ENCODE measurements around the gene TOMM20. TPM values are rescaled to one million over a fixed set of nuclear protein-coding genes. Genes with fewer than 3 reads are reported as not detected.

TOMM20 gene
- total and polyA plus RNA-seq, 2 donors (not counting 1 experiment from before 2014, with no cell fraction given): 25.0 to 77.3 TPM

DNA sequence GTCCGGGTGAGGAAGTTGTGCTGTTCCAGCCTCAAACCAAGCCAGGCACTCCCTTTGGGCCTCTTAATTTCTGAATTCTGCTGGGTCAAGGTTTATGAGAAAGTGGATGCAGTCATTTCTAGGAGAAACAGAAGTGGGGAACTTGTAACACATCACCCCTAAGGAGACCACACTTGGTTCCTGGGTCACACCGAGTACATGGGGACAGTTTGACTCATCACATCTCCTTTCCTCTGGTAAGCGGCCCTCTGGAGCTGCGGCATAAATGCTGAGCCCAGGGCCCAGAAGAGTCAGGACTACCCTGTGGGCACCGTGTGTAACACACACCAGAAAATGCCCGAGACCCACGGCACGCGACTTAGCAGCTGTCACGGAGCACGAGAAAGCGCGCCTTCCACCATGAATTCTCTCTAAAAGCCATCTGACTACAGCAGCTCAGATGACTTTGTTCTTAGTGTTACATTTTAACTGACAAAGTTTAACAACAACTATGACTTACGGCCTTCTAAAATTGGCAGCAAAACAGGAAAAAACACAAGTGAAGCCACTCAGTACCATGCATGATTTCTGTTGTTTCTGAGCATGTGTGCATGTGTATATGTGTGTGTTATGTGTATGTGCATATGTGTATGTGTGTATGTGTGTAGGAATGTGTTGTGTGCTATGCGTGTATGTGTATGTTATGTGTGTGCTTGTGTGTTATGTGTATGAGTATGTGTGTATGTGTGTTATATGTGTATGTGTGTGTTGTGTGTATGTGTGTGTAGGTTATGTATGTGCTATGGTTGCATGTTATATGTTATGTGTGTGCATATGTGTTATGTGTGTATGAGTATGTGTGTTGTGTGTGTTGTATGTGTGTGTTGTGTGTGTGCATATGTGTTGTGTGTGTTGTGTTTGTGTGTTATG, 50.8 kb downstream of the TOMM20 start:
- H3K27me3 Mint-ChIP-seq: no peaks in the 10 kb centered on the region
- H3K79me2 ChIP-seq (ENCODE audit: control insufficient read depth, insufficient read depth, low read length): no peaks in the 10 kb centered on the region
- DNase-seq: peak; percentile 35
- H3K4me2 ChIP-seq (replicated peaks; ENCODE audit: low read depth, low read length, poor library complexity, severe bottlenecking): no peak overlapping the region
- H2AFZ ChIP-seq (ENCODE audit: insufficient read depth, low read depth, low read length, poor library complexity, severe bottlenecking): no peak overlapping the region
- no peaks in the 10 kb centered on the region for H3K9me3 Mint-ChIP-seq (ENCODE audit: insufficient read depth)
- no peak overlapping the region for H3K27ac ChIP-seq (ENCODE audit: low read length in 2 of 2)
- TF ChIP-seq, protein P1, sequence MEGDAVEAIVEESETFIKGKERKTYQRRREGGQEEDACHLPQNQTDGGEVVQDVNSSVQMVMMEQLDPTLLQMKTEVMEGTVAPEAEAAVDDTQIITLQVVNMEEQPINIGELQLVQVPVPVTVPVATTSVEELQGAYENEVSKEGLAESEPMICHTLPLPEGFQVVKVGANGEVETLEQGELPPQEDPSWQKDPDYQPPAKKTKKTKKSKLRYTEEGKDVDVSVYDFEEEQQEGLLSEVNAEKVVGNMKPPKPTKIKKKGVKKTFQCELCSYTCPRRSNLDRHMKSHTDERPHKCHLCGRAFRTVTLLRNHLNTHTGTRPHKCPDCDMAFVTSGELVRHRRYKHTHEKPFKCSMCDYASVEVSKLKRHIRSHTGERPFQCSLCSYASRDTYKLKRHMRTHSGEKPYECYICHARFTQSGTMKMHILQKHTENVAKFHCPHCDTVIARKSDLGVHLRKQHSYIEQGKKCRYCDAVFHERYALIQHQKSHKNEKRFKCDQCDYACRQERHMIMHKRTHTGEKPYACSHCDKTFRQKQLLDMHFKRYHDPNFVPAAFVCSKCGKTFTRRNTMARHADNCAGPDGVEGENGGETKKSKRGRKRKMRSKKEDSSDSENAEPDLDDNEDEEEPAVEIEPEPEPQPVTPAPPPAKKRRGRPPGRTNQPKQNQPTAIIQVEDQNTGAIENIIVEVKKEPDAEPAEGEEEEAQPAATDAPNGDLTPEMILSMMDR (IDR thresholded peaks at IDR 0.05): no peak
- no peak for TF ChIP-seq EZH2 (IDR thresholded peaks at IDR 0.05; ENCODE audit: borderline replicate concordance, insufficient read depth, low read depth, low read length, poor library complexity, severe bottlenecking)
- no peaks in the 10 kb centered on the region for H4K20me1 ChIP-seq (ENCODE audit: control insufficient read depth, insufficient read depth, low read length, poor library complexity, severe bottlenecking)
- H3K9me3 ChIP-seq (ENCODE audit: control extremely low read depth in 1 of 3, control insufficient read depth in 2 of 3, insufficient read depth in 1 of 3, low read length in 2 of 3): no peaks in the 10 kb centered on the region
- no peak overlapping the region for H3K9ac ChIP-seq (ENCODE audit: low read length)
- H3K4me1 Mint-ChIP-seq: peaks cover 33% of the 10 kb centered on the region
- H3K36me3 ChIP-seq (replicated peaks in 1 of 2; ENCODE audit: control extremely low read depth in 1 of 2, control insufficient read depth in 1 of 2, extremely low read depth in 1 of 2, insufficient read depth in 2 of 2, low read length in 1 of 2): no peaks in the 10 kb centered on the region
- ATAC-seq (ENCODE audit: low read depth): no peak
- H3K4me1 ChIP-seq (ENCODE audit: control insufficient read depth in 2 of 2, insufficient read depth in 2 of 2, low read length in 2 of 2): peaks cover 17 to 32% of the 10 kb centered on the region in 2 donors
- H3K4me3 Mint-ChIP-seq: no peak overlapping the region
- H3K4me3 ChIP-seq (ENCODE audit: control extremely low read depth in 1 of 5, extremely low read depth in 1 of 5, insufficient read depth in 1 of 5, low read depth in 2 of 5, low read length in 4 of 5): no peak overlapping the region
- 73% methylated on average over 14 of the region's 15 CpGs for WGBS (ENCODE audit: insufficient coverage)
- intact Hi-C loops (cut with micrococcal nuclease): loop anchor here (5.0 kb wide), 1 partner anchor 116 kb away; no protein-coding TSS in a partner anchor
- ChIA-PET POLR2A (interaction anchor here (1.0 kb wide), 1 partner anchor 478 kb away, joined by 4 read pairs; no protein-coding TSS in a partner anchor), CTCF (interaction anchor here (0.6 to 2.4 kb wide), 4 partner anchors 14 to 578 kb away, joined by 3 to 10 read pairs (median 3); no protein-coding TSS in a partner anchor)
- no peaks in the 10 kb centered on the region for H3K27me3 ChIP-seq (replicated peaks in 1 of 4; ENCODE audit: control extremely low read depth in 1 of 4, control insufficient read depth in 3 of 4, insufficient read depth in 4 of 4, low read length in 3 of 4)
- H3K27ac Mint-ChIP-seq: peak overlapping the region; percentile 28

DNA sequence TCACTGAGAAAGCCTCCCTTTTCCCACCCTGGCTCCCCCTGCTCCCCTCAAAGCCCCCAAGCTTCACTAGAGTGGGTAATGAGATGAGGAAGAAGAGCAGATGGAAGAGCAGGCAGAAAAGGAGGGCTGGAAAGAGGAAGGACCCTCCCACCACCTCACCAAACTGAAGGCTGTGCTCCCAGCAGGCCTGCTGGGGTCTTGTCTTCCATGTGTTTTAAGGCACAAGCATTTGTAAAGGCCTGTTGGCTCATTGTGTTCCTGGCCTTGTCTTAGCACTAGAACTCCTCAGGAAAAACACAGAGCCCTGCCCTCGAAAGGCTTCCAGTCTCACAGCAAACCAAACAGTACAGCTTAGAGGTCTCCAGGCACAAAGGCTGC, 51.5 kb downstream of the TOMM20 start:
- ChIA-PET CTCF (interaction anchor here (1.1 to 1.2 kb wide), 2 partner anchors 14 to 578 kb away, joined by 3 read pairs; no protein-coding TSS in a partner anchor), POLR2A (interaction anchor here (1.0 kb wide), 1 partner anchor 478 kb away, joined by 4 read pairs; no protein-coding TSS in a partner anchor)
- no peak overlapping the region for H2AFZ ChIP-seq (ENCODE audit: insufficient read depth, low read depth, low read length, poor library complexity, severe bottlenecking)
- H3K9me3 ChIP-seq (ENCODE audit: control extremely low read depth in 1 of 3, control insufficient read depth in 2 of 3, insufficient read depth in 1 of 3, low read length in 2 of 3): no peaks in the 10 kb centered on the region
- H3K4me1 ChIP-seq (ENCODE audit: control insufficient read depth in 2 of 2, insufficient read depth in 2 of 2, low read length in 2 of 2): peaks cover 17 to 31% of the 10 kb centered on the region in 2 donors
- H3K79me2 ChIP-seq (ENCODE audit: control insufficient read depth, insufficient read depth, low read length): no peaks in the 10 kb centered on the region
- DNase-seq (no peak), ATAC-seq (ENCODE audit: low read depth) (no peak)
- Mint-ChIP-seq H3K4me1 (peaks cover 33% of the 10 kb centered on the region), H3K4me3 (no peak overlapping the region), H3K27ac (peak overlapping the region; percentile 28), H3K27me3 (no peaks in the 10 kb centered on the region), H3K9me3 (ENCODE audit: insufficient read depth) (no peaks in the 10 kb centered on the region)
- no peak overlapping the region for H3K27ac ChIP-seq (ENCODE audit: low read length in 2 of 2)
- no peaks in the 10 kb centered on the region for H4K20me1 ChIP-seq (ENCODE audit: control insufficient read depth, insufficient read depth, low read length, poor library complexity, severe bottlenecking)
- no peak overlapping the region for H3K9ac ChIP-seq (ENCODE audit: low read length)
- TF ChIP-seq, protein P1 (IDR thresholded peaks at IDR 0.05): no peak
- TF ChIP-seq EZH2 (IDR thresholded peaks at IDR 0.05; ENCODE audit: borderline replicate concordance, insufficient read depth, low read depth, low read length, poor library complexity, severe bottlenecking): no peak
- no peaks in the 10 kb centered on the region for H3K36me3 ChIP-seq (replicated peaks in 1 of 2; ENCODE audit: control extremely low read depth in 1 of 2, control insufficient read depth in 1 of 2, extremely low read depth in 1 of 2, insufficient read depth in 2 of 2, low read length in 1 of 2)
- H3K4me2 ChIP-seq (replicated peaks; ENCODE audit: low read depth, low read length, poor library complexity, severe bottlenecking): no peak overlapping the region
- intact Hi-C loops (cut with micrococcal nuclease): loop anchor here (5.0 kb wide), 1 partner anchor 115 kb away; no protein-coding TSS in a partner anchor
- H3K4me3 ChIP-seq (ENCODE audit: control extremely low read depth in 1 of 5, extremely low read depth in 1 of 5, insufficient read depth in 1 of 5, low read depth in 2 of 5, low read length in 4 of 5): no peak overlapping the region
- no peaks in the 10 kb centered on the region for H3K27me3 ChIP-seq (replicated peaks in 1 of 4; ENCODE audit: control extremely low read depth in 1 of 4, control insufficient read depth in 3 of 4, insufficient read depth in 4 of 4, low read length in 3 of 4)
- WGBS (ENCODE audit: insufficient coverage): 100% methylated on average over 1 of the region's 1 CpG

Data from B cell (primary cell).